ENCODE measurements around the gene CD72. TPM values are rescaled to one million over a fixed set of nuclear protein-coding genes. Genes with fewer than 3 reads are reported as not detected.

The CD72 gene
- polyA plus RNA-seq, 2 donors = 0.26 to 0.29 TPM

DNA sequence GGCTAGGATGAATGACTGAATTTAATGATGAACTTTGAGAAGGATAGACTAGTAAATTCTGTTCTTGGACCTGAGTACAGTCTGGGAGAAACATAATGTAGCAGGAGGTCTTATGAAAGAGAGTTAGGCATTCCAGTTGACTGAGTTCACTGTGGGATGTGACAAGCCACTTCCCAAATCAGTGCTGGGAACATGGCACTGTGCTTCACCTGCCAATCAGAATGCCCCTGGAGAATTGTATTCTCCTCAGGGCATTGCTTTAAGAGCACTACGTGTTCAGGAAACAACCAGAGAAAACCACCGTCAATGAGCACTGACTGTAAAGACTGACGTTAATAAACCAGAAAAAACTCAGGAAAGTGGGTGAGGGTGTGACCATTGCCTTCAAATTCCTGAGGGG lies 41.1 kb upstream of the CD72 start:
- H3K4me3 ChIP-seq (ENCODE audit: low read depth in 1 of 2, low read length in 2 of 2) = no peak overlapping the region
- no peaks in the 10 kb centered on the region for H3K27me3 ChIP-seq (ENCODE audit: control insufficient read depth in 1 of 2, insufficient read depth in 2 of 2, low read length in 2 of 2)
- peaks cover 3 to 7% of the 10 kb centered on the region in 2 donors for H3K4me1 ChIP-seq (ENCODE audit: control insufficient read depth in 2 of 2, insufficient read depth in 2 of 2, low read length in 1 of 2)
- peak overlapping the region in 1 of 2 donors; percentile 97 for H3K27ac ChIP-seq (ENCODE audit: low read depth in 2 of 2, low read length in 1 of 2)
- no peaks in the 10 kb centered on the region for H3K9me3 ChIP-seq (ENCODE audit: control insufficient read depth in 2 of 2, insufficient read depth in 1 of 2, low read depth in 1 of 2, low read length in 1 of 2)
- peaks cover 5 to 6% of the 10 kb centered on the region in 2 donors for H3K36me3 ChIP-seq (ENCODE audit: control insufficient read depth in 2 of 2, insufficient read depth in 2 of 2, low read length in 1 of 2)
- 57 to 59% methylated on average over 3 of the region's 3 CpGs for whole genome bisulfite sequencing, 2 donors

GRCh38 chr9:35658968-35659220 lies 40.7 kb upstream of the CD72 start:
- no peaks in the 10 kb centered on the region for H3K9me3 ChIP-seq (ENCODE audit: control insufficient read depth in 2 of 2, insufficient read depth in 1 of 2, low read depth in 1 of 2, low read length in 1 of 2)
- H3K4me3 ChIP-seq (ENCODE audit: low read depth in 1 of 2, low read length in 2 of 2) = peak overlapping the region; percentile 79 to 92
- WGBS, 2 donors = 2 to 3% methylated on average over 2 of the region's 2 CpGs
- H3K27ac ChIP-seq (ENCODE audit: low read depth in 2 of 2, low read length in 1 of 2) = peak overlapping the region; percentile 93 to 97
- no peaks in the 10 kb centered on the region for H3K27me3 ChIP-seq (ENCODE audit: control insufficient read depth in 1 of 2, insufficient read depth in 2 of 2, low read length in 2 of 2)
- peaks cover 5 to 6% of the 10 kb centered on the region in 2 donors for H3K36me3 ChIP-seq (ENCODE audit: control insufficient read depth in 2 of 2, insufficient read depth in 2 of 2, low read length in 1 of 2)
- H3K4me1 ChIP-seq (ENCODE audit: control insufficient read depth in 2 of 2, insufficient read depth in 2 of 2, low read length in 1 of 2) = peaks cover 3 to 6% of the 10 kb centered on the region in 2 donors

DNA sequence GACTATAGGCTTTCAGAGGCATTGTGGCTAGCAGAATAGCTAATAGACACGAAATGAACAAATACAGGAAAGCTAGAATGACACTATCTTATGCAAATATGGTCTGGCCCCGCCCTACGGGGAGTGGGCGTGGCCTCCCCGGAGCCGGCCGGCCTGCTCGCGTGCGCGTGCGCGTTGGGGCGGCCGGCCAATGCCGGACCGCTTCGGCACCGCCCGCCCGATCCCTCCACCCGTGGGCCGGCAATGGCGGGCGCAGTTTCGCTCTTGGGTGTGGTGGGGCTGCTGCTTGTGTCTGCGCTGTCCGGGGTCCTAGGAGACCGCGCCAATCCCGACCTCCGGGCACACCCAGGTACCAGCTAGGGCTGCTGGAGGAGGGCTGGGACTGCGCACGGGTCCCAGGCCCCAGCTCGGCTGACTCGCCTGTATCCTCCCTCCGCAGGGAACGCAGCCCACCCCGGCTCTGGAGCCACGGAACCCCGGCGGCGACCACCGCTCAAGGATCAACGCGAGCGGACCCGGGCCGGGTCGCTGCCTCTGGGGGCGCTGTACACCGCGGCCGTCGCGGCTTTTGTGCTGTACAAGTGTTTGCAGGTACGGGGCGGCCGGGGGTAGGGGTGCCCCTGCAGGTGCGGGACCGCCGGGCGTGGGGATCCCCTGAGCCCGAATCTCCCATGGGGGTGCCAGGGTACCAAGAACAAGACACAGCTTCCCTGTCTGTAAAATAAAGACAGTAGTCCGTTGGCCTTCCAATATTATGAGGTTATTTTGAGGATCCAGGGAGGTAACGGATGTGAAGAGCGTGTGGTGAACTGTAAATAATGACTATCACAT lies 40.1 kb upstream of the CD72 start, which contains the start of gene CCDC107:
Gene CCDC107, plus strand, starts transcription at position 156 of the 831 bp plus-strand sequence. Its CDS starts 88 bp downstream, at position 244.
- Histone ChIP-seq H3K27me3 (ENCODE audit: control insufficient read depth in 1 of 2, insufficient read depth in 2 of 2, low read length in 2 of 2) (no peaks in the 10 kb centered on the region), H3K4me1 (ENCODE audit: control insufficient read depth in 2 of 2, insufficient read depth in 2 of 2, low read length in 1 of 2) (peaks cover 0 to 6% of the 10 kb centered on the region in 2 donors), H3K27ac (ENCODE audit: low read depth in 2 of 2, low read length in 1 of 2) (peak within 1 kb of the TSS; percentile 93 to 97), H3K4me3 (ENCODE audit: low read depth in 1 of 2, low read length in 2 of 2) (peak within 1 kb of the TSS; percentile 79 to 92), H3K9me3 (ENCODE audit: control insufficient read depth in 2 of 2, insufficient read depth in 1 of 2, low read depth in 1 of 2, low read length in 1 of 2) (no peaks in the 10 kb centered on the region), H3K36me3 (ENCODE audit: control insufficient read depth in 2 of 2, insufficient read depth in 2 of 2, low read length in 1 of 2) (peaks cover 5 to 6% of the 10 kb centered on the region in 2 donors)
- 0% methylated on average over 58 to 67 of the region's 67 CpGs for WGBS, 2 donors

GRCh38 chr9:35657546-35658136 lies 39.4 kb upstream of the CD72 start, which contains the start of gene RMRP:
Gene RMRP, minus strand, starts transcription at chr9:35658019.
- H3K36me3 ChIP-seq (ENCODE audit: control insufficient read depth in 2 of 2, insufficient read depth in 2 of 2, low read length in 1 of 2) = peaks cover 5 to 6% of the 10 kb centered on the region in 2 donors
- H3K27me3 ChIP-seq (ENCODE audit: control insufficient read depth in 1 of 2, insufficient read depth in 2 of 2, low read length in 2 of 2) = no peaks in the 10 kb centered on the region
- WGBS, 2 donors = 1% methylated on average over 42 of the region's 42 CpGs
- peaks cover 0 to 6% of the 10 kb centered on the region in 2 donors for H3K4me1 ChIP-seq (ENCODE audit: control insufficient read depth in 2 of 2, insufficient read depth in 2 of 2, low read length in 1 of 2)
- H3K4me3 ChIP-seq (ENCODE audit: low read depth in 1 of 2, low read length in 2 of 2) = peak within 1 kb of the TSS; percentile 79 to 92
- H3K27ac ChIP-seq (ENCODE audit: low read depth in 2 of 2, low read length in 1 of 2) = peak within 1 kb of the TSS; percentile 93 to 97
- H3K9me3 ChIP-seq (ENCODE audit: control insufficient read depth in 2 of 2, insufficient read depth in 1 of 2, low read depth in 1 of 2, low read length in 1 of 2) = no peaks in the 10 kb centered on the region

- peaks cover 2 to 6% of the 10 kb centered on the region in 2 donors for H3K36me3 ChIP-seq (ENCODE audit: control insufficient read depth in 2 of 2, insufficient read depth in 2 of 2, low read length in 1 of 2)
- H3K4me1 ChIP-seq (ENCODE audit: control insufficient read depth in 2 of 2, insufficient read depth in 2 of 2, low read length in 1 of 2) = peaks cover 0 to under 1% of the 10 kb centered on the region in 2 donors
- H3K9me3 ChIP-seq (ENCODE audit: control insufficient read depth in 2 of 2, insufficient read depth in 1 of 2, low read depth in 1 of 2, low read length in 1 of 2) = no peaks in the 10 kb centered on the region
- no peaks in the 10 kb centered on the region for H3K27me3 ChIP-seq (ENCODE audit: control insufficient read depth in 1 of 2, insufficient read depth in 2 of 2, low read length in 2 of 2)
- H3K4me3 ChIP-seq (ENCODE audit: low read depth in 1 of 2, low read length in 2 of 2) = peak overlapping the region; percentile 5 to 79
- 28 to 29% methylated on average over 25 of the region's 25 CpGs for WGBS, 2 donors
- H3K27ac ChIP-seq (ENCODE audit: low read depth in 2 of 2, low read length in 1 of 2) = peak overlapping the region; percentile 93 to 97
Observed at GRCh38 chr9:35656831-35657545, 38.8 kb upstream of the CD72 start.

DNA sequence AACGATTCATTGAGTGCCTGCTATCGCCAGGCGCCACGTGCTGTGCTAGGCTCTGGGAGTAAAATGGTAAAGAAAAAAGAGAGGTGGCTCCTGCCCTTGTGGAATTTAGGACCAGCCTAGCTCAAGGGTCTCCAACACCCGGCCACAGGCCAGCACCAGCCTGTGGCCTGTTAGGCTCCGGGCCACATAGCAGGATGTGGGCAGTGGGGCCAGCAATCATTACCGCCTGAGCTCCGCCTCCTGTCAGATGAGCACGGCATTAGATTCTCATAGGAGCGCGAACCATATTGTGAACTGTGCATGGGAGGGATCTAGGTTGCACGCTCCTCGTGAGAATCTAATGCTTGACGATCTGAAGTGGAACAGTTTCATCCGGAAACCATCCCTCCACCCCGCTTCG lies 38.1 kb upstream of the CD72 start:
- Histone ChIP-seq H3K27me3 (ENCODE audit: control insufficient read depth in 1 of 2, insufficient read depth in 2 of 2, low read length in 2 of 2) (no peaks in the 10 kb centered on the region), H3K4me1 (ENCODE audit: control insufficient read depth in 2 of 2, insufficient read depth in 2 of 2, low read length in 1 of 2) (no peaks in the 10 kb centered on the region), H3K9me3 (ENCODE audit: control insufficient read depth in 2 of 2, insufficient read depth in 1 of 2, low read depth in 1 of 2, low read length in 1 of 2) (no peaks in the 10 kb centered on the region), H3K4me3 (ENCODE audit: low read depth in 1 of 2, low read length in 2 of 2) (no peak overlapping the region), H3K36me3 (ENCODE audit: control insufficient read depth in 2 of 2, insufficient read depth in 2 of 2, low read length in 1 of 2) (peaks cover 0 to 6% of the 10 kb centered on the region in 2 donors), H3K27ac (ENCODE audit: low read depth in 2 of 2, low read length in 1 of 2) (peak overlapping the region in 1 of 2 donors; percentile 44)
- 76 to 83% methylated on average over 17 of the region's 17 CpGs for WGBS, 2 donors

DNA sequence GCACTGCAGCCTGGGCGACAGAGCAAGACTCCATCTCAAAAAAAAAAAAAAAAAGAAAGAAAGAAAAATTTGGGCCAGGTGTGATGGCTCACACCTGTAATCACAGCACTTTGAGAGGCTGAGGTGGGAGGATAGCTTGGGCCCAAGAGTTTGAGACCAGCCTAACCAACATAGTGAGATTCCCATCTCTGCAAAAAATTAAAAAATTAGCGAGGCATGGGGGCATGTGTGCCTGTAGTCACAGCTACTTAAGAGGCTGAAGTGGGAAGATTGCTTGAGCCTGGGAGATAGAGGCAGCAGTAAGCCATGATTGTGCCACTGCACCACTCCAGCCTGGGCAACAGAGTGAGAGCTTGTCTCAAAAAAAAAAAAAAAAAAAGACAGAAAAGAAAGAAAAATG lies 35.4 kb upstream of the CD72 start:
- H3K36me3 ChIP-seq (ENCODE audit: control insufficient read depth in 2 of 2, insufficient read depth in 2 of 2, low read length in 1 of 2) = no peaks in the 10 kb centered on the region
- 91 to 94% methylated on average over 2 of the region's 2 CpGs for WGBS, 2 donors
- H3K27ac ChIP-seq (ENCODE audit: low read depth in 2 of 2, low read length in 1 of 2) = no peak overlapping the region
- no peak overlapping the region for H3K4me3 ChIP-seq (ENCODE audit: low read depth in 1 of 2, low read length in 2 of 2)
- no peaks in the 10 kb centered on the region for H3K27me3 ChIP-seq (ENCODE audit: control insufficient read depth in 1 of 2, insufficient read depth in 2 of 2, low read length in 2 of 2)
- no peaks in the 10 kb centered on the region for H3K9me3 ChIP-seq (ENCODE audit: control insufficient read depth in 2 of 2, insufficient read depth in 1 of 2, low read depth in 1 of 2, low read length in 1 of 2)
- H3K4me1 ChIP-seq (ENCODE audit: control insufficient read depth in 2 of 2, insufficient read depth in 2 of 2, low read length in 1 of 2) = no peaks in the 10 kb centered on the region

DNA sequence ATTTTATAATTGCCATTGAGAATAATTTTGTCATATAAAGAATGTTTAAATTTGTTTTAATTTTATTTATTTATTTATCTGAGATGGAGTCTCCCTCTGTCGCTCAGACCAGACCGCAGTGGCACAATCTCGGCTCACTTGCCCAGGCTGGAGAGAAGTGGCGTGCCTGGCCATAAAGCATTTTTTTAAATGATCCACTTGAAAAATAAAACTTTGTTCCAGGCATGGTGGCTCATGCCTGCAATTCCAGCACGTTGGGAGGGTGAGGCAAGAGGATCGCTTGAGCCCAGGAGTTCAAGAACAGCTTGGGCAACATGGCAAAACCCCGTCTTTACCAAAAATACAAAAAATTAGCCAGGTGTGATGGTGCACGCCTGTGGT lies 34.6 kb upstream of the CD72 start:
- 91 to 93% methylated on average over 8 of the region's 8 CpGs for WGBS, 2 donors
- Histone ChIP-seq H3K9me3 (ENCODE audit: control insufficient read depth in 2 of 2, insufficient read depth in 1 of 2, low read depth in 1 of 2, low read length in 1 of 2) (no peaks in the 10 kb centered on the region), H3K27me3 (ENCODE audit: control insufficient read depth in 1 of 2, insufficient read depth in 2 of 2, low read length in 2 of 2) (no peaks in the 10 kb centered on the region), H3K27ac (ENCODE audit: low read depth in 2 of 2, low read length in 1 of 2) (no peak overlapping the region), H3K4me1 (ENCODE audit: control insufficient read depth in 2 of 2, insufficient read depth in 2 of 2, low read length in 1 of 2) (no peaks in the 10 kb centered on the region), H3K36me3 (ENCODE audit: control insufficient read depth in 2 of 2, insufficient read depth in 2 of 2, low read length in 1 of 2) (no peaks in the 10 kb centered on the region), H3K4me3 (ENCODE audit: low read depth in 1 of 2, low read length in 2 of 2) (no peak overlapping the region)

DNA sequence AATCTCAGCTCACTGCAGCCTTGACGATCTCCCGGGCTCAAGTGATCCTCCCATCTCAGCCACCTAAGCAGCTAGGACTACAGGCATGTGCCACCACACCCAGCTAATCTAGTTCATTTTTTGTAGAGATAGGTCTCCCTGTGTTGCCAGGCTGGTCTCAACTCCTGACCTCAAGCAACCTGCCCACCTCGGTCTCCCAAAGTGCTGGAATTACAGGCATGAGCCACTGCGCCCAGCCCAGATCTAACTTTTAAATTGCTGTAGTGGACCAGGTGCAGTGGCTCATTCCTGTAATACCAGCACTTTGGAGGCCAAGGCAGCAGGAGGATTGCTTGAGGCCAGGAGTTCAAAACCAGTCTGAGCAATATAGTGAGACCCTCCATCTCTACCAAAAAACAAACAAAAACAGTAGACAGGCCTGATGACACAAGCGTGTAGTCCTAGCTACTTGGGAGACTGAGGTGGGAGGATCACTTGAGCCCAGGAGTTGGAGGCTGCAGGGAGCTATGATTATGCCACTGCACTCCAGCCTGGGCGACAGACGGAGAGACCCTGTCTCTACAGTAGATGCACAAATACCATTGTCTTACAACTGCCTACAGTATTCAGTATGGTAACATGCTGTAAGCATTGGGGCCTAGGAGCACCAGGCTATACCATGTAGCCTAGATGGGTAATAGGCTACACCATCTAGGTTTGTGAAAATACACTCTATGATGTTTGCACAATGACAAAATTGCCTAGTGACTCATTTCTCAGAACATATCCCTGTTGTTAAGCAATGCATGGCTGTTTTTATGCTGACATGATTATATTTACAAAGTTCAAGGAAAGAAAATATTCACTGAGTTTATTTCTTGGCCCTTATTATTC lies 34.0 kb upstream of the CD72 start:
- H3K4me1 ChIP-seq (ENCODE audit: control insufficient read depth in 2 of 2, insufficient read depth in 2 of 2, low read length in 1 of 2) = no peaks in the 10 kb centered on the region
- H3K4me3 ChIP-seq (ENCODE audit: low read depth in 1 of 2, low read length in 2 of 2) = no peak overlapping the region
- no peak overlapping the region for H3K27ac ChIP-seq (ENCODE audit: low read depth in 2 of 2, low read length in 1 of 2)
- 76 to 81% methylated on average over 7 of the region's 7 CpGs for WGBS, 2 donors
- H3K9me3 ChIP-seq (ENCODE audit: control insufficient read depth in 2 of 2, insufficient read depth in 1 of 2, low read depth in 1 of 2, low read length in 1 of 2) = no peaks in the 10 kb centered on the region
- H3K27me3 ChIP-seq (ENCODE audit: control insufficient read depth in 1 of 2, insufficient read depth in 2 of 2, low read length in 2 of 2) = no peaks in the 10 kb centered on the region
- H3K36me3 ChIP-seq (ENCODE audit: control insufficient read depth in 2 of 2, insufficient read depth in 2 of 2, low read length in 1 of 2) = no peaks in the 10 kb centered on the region

Measured in esophagus (tissue), 2 donors.